Measurements from ENCODE around the gene PROCA1.
"Not testable (repeated sequence)": the region's sequence is repeated elsewhere in the genome, so short reads cannot be mapped to it uniquely, and the experiment has no call there.

PROCA1 gene

GRCh38 chr17:28661635-28662526 is 49.8 kb downstream of the PROCA1 start, which contains the start of the genes SDF2 and SUPT6H:
Gene SDF2 (minus strand): TSS chr17:28661906. CDS start chr17:28661876, 30 bp downstream.
Gene SUPT6H (plus strand): TSS chr17:28662205. CDS start chr17:28673402, 11,197 bp downstream.
- peak; percentile 93 for DNase-seq

- DNase-seq, result not testable (repeated sequence)
Measured at GRCh38 chr17:28659497-28659881, 52.2 kb downstream of the PROCA1 start.

GRCh38 chr17:28658766-28659496 is 52.8 kb downstream of the PROCA1 start:
- DNase-seq, result not testable (repeated sequence)

GRCh38 chr17:28658342-28658741 is 53.3 kb downstream of the PROCA1 start:
- DNase-seq, result not testable (repeated sequence)

- no peak for DNase-seq
Measured at GRCh38 chr17:28657756-28658155, 53.9 kb downstream of the PROCA1 start.

GRCh38 chr17:28655160-28655559 is 56.5 kb downstream of the PROCA1 start:
- no peak for DNase-seq
